Measurements from ENCODE around the gene GSK3A.

The GSK3A gene

DNA sequence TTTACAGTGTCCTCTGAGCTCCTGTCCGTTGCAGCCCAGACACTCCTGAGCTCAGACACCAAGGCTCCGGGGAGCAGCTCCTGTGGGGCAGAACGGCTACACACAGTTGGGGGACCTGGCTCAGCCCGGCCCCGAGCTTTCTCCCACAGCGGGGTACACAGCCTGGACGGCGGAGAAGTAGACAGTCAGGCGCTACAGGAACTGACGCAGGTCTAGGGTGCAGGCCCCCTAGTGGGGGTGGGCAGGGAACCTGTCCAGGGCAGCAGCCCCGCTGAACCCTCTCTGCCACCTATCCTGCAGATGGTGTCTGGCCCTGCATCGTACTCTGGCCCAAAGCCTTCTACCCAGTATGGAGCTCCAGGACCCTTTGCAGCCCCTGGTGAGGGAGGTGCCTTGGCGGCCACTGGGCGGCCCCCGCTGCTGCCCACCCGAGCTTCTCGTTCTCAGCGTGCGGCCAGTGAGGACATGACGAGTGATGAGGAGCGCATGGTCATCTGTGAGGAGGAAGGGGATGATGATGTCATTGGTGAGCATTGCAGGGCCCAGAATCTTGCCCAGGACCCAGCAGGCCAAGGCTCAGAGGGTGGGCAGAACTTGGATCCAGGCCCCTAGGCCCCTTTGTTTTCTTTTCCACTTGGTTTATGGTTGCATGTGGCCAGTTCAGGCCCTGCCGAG lies 46.6 kb upstream of the GSK3A start:
- TF ChIP-seq, protein P1, sequence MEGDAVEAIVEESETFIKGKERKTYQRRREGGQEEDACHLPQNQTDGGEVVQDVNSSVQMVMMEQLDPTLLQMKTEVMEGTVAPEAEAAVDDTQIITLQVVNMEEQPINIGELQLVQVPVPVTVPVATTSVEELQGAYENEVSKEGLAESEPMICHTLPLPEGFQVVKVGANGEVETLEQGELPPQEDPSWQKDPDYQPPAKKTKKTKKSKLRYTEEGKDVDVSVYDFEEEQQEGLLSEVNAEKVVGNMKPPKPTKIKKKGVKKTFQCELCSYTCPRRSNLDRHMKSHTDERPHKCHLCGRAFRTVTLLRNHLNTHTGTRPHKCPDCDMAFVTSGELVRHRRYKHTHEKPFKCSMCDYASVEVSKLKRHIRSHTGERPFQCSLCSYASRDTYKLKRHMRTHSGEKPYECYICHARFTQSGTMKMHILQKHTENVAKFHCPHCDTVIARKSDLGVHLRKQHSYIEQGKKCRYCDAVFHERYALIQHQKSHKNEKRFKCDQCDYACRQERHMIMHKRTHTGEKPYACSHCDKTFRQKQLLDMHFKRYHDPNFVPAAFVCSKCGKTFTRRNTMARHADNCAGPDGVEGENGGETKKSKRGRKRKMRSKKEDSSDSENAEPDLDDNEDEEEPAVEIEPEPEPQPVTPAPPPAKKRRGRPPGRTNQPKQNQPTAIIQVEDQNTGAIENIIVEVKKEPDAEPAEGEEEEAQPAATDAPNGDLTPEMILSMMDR (IDR thresholded peaks at IDR 0.05; ENCODE audit: low read depth, low read length), result no peak; the same call in 1 of the 2 replicates
- peaks cover 6% of the 10 kb centered on the region for H3K4me1 ChIP-seq
- peaks cover 71% of the 10 kb centered on the region for H3K36me3 ChIP-seq
- H3K27me3 ChIP-seq, result no peaks in the 10 kb centered on the region
- H3K4me3 ChIP-seq (ENCODE audit: low read depth, low read length), result no peak overlapping the region
- no peaks in the 10 kb centered on the region for H3K9me3 ChIP-seq
- DNase-seq, result no peak

DNA sequence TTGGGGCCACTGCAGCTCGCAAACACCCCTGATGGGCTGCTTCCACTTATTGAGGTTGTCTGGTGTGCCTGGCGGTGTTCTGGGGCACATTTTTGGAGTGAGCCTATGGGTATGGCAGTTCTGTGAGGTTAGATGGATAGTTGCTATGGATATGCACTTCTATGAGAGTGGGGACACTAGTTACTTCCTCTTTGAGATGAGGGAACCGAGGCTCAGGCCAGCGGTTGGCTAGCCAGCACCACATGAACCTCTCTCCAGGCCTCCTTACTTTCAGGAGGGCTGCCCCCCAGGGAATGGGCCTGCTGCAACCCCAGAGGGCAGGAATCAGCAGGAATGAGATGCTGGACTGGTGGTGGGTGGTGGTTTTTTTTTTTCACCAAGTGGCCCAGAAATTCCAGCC lies 46.0 kb upstream of the GSK3A start:
- H3K9me3 ChIP-seq, result no peaks in the 10 kb centered on the region
- no peaks in the 10 kb centered on the region for H3K27me3 ChIP-seq
- H3K4me1 ChIP-seq, result peaks cover 7% of the 10 kb centered on the region
- H3K36me3 ChIP-seq, result peaks cover 65% of the 10 kb centered on the region
- no peak for DNase-seq
- H3K4me3 ChIP-seq (ENCODE audit: low read depth, low read length), result no peak overlapping the region
- TF ChIP-seq, protein P1 (IDR thresholded peaks at IDR 0.05; ENCODE audit: low read depth, low read length), result no peak

DNA sequence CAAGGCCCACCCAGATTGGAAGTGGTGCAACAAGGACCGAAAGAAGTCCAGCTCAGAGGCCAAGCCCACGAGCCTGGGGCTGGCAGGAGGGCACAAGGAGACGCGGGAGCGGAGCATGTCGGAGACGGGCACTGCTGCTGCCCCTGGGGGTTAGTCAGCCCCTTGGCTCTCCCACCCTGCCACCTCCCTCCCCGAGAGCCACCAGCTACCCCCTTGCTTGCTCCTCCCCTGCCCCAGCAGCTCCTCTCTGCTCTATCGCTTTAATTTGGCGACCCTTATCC lies 45.4 kb upstream of the GSK3A start:
- H3K9me3 ChIP-seq, result no peaks in the 10 kb centered on the region
- no peak for DNase-seq
- H3K4me1 ChIP-seq, result peaks cover 13% of the 10 kb centered on the region
- no peak overlapping the region for H3K4me3 ChIP-seq (ENCODE audit: low read depth, low read length)
- peaks cover 59% of the 10 kb centered on the region for H3K36me3 ChIP-seq
- TF ChIP-seq, protein P1 (IDR thresholded peaks at IDR 0.05; ENCODE audit: low read depth, low read length), result no peak
- no peaks in the 10 kb centered on the region for H3K27me3 ChIP-seq

DNA sequence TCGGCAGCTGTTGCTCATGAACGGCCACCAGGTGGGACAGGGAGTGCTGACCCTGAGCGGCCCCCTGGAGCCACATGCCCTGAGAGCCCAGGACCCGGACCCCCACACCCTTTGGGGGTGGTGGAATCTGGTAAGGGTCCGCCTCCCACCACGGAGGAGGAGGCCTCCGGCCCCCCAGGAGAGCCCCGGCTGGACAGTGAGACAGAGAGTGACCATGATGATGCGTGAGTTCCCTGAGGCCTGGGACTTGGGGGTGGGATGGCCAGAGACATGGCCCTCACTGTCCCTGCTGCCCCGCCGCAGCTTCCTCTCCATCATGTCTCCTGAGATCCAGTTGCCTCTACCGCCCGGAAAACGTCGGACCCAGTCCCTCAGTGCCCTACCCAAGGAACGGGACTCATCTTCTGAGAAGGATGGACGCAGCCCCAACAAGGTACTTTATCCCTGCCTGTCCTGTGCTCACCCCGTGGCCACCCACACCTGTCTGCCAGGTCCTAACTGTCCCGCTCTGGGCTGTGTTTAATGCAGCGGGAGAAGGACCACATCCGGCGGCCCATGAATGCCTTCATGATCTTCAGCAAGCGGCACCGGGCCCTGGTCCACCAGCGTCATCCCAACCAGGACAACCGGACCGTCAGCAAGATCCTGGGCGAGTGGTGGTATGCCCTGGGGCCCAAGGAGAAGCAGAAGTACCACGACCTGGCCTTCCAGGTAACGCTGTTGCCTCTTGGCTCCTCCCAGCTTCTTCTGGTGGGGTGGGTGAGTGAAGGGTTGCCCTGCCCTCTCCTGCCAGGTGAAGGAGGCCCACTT lies 44.8 kb upstream of the GSK3A start:
- no peak for DNase-seq
- peak overlapping the region; percentile 23; the same call in 1 of the 2 replicates for H3K4me3 ChIP-seq (ENCODE audit: low read depth, low read length)
- H3K9me3 ChIP-seq, result no peaks in the 10 kb centered on the region
- peaks cover 53% of the 10 kb centered on the region for H3K36me3 ChIP-seq
- no peaks in the 10 kb centered on the region for H3K27me3 ChIP-seq
- H3K4me1 ChIP-seq, result peaks cover 16% of the 10 kb centered on the region
- TF ChIP-seq, protein P1 (IDR thresholded peaks at IDR 0.05; ENCODE audit: low read depth, low read length), result no peak; the same call in 1 of the 2 replicates

DNA sequence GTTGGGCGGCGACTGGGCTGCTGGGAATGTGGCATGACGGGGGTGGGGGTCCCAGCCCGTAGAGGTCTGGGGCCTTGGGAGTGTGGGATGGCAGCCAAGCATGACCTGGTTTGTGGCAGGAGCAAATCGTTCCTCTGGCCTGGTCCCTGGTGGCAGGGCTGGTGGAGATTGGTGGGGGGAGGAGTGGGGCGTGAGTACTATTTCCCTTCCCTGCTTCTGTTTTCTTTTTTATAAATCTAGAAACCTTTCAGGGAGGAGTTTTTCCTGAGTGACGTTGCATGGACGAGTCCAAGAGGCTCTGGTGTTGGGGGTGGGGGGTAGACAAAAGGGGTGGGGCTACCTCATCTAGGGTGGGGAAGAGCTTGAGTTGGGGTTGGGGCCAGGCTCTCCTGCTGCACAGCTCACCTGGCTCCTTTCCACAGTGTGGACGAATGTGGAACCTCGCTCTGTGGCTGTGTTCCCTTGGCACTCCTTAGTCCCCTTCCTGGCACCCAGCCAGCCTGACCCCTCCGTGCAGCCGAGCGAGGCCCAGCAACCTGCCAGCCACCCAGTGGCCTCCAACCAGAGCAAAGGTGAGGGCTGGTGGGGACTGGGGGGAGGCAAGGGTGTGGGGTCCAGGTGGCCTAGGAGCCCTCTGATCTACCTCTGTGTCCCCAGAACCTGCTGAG lies 44.1 kb upstream of the GSK3A start:
- Histone ChIP-seq H3K27me3 (no peaks in the 10 kb centered on the region), H3K9me3 (no peaks in the 10 kb centered on the region), H3K4me1 (peaks cover 24% of the 10 kb centered on the region), H3K36me3 (peaks cover 46% of the 10 kb centered on the region), H3K4me3 (ENCODE audit: low read depth, low read length) (peak overlapping the region; percentile 68)
- DNase-seq, result peak; percentile 82
- TF ChIP-seq, protein P1 (IDR thresholded peaks at IDR 0.05; ENCODE audit: low read depth, low read length), result no peak
